Measurements from ENCODE around the gene BICRA.

BICRA gene

GRCh38 chr19:47614559-47614958, 5.6 kb downstream of the BICRA start:
- H3K4me3 ChIP-seq (replicated peaks; ENCODE audit: insufficient read depth, low read length): no peak overlapping the region
- H3K27me3 ChIP-seq (ENCODE audit: insufficient read depth, poor library complexity, severe bottlenecking): no peaks in the 10 kb centered on the region
- no peak for DNase-seq (ENCODE audit: low read depth in 1 of 2, low spot score in 1 of 2)
- H3K27ac ChIP-seq (replicated peaks): no peak overlapping the region
- TF ChIP-seq CTCF (IDR thresholded peaks at IDR 0.05; ENCODE audit: insufficient read depth, low read length) (no peak), SPI1 (IDR thresholded peaks at IDR 0.05; ENCODE audit: borderline replicate concordance, low read depth) (no peak), POLR2AphosphoS5 (IDR thresholded peaks at IDR 0.05; ENCODE audit: low read depth) (no peak), GABPA (IDR thresholded peaks at IDR 0.05; ENCODE audit: low read depth) (no peak)
- TF ChIP-seq, protein P1, sequence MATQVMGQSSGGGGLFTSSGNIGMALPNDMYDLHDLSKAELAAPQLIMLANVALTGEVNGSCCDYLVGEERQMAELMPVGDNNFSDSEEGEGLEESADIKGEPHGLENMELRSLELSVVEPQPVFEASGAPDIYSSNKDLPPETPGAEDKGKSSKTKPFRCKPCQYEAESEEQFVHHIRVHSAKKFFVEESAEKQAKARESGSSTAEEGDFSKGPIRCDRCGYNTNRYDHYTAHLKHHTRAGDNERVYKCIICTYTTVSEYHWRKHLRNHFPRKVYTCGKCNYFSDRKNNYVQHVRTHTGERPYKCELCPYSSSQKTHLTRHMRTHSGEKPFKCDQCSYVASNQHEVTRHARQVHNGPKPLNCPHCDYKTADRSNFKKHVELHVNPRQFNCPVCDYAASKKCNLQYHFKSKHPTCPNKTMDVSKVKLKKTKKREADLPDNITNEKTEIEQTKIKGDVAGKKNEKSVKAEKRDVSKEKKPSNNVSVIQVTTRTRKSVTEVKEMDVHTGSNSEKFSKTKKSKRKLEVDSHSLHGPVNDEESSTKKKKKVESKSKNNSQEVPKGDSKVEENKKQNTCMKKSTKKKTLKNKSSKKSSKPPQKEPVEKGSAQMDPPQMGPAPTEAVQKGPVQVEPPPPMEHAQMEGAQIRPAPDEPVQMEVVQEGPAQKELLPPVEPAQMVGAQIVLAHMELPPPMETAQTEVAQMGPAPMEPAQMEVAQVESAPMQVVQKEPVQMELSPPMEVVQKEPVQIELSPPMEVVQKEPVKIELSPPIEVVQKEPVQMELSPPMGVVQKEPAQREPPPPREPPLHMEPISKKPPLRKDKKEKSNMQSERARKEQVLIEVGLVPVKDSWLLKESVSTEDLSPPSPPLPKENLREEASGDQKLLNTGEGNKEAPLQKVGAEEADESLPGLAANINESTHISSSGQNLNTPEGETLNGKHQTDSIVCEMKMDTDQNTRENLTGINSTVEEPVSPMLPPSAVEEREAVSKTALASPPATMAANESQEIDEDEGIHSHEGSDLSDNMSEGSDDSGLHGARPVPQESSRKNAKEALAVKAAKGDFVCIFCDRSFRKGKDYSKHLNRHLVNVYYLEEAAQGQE (IDR thresholded peaks at IDR 0.05; ENCODE audit: insufficient replicate concordance, low read depth): no peak

DNA sequence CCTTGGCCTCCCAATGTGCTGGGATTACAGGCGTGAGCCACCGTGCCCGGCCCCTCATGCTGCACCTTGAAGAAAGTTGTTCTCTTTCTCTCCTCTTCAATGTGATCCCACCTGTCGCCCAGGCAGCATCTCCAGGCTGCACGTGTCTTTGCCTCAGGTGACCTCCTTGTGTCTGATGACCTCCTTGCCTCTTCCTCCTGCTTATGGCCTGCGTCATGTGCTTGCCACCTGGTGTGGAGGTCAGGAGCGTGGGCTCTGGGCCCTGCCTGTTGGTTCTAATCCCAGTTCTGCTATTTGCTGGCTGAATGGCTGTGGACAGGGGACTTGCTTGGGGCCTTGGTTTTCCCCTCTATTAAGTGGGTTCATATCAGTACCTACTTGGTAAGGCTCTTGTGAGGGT, 6.3 kb downstream of the BICRA start:
- TF ChIP-seq SPI1 (IDR thresholded peaks at IDR 0.05; ENCODE audit: borderline replicate concordance, low read depth): no peak
- TF ChIP-seq, protein P1 (IDR thresholded peaks at IDR 0.05; ENCODE audit: insufficient replicate concordance, low read depth): no peak
- no peak overlapping the region for H3K27ac ChIP-seq (replicated peaks)
- H3K27me3 ChIP-seq (ENCODE audit: insufficient read depth, poor library complexity, severe bottlenecking): no peaks in the 10 kb centered on the region
- DNase-seq (ENCODE audit: low read depth in 1 of 2, low spot score in 1 of 2): no peak
- H3K4me3 ChIP-seq (replicated peaks; ENCODE audit: insufficient read depth, low read length): no peak overlapping the region

DNA sequence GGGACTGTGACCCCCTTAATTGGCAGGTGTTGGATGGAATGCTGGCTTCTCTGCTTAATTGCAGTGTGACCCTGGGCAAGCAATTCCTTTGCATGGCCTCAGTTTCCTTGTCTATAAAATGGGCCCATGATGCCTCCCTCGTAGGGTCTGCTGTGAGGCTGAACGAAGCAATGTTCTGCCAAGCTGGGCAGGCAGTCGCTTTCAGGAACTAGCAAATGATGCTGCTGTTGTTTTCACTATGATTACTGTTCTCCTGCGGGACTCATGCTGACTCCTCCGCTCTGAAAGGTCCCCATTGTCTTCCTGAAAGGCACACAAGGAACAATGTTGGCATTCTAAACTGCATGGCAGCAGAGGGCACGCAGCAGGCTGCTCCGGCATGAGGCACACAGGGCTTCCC, 6.8 kb downstream of the BICRA start:
- no peaks in the 10 kb centered on the region for H3K27me3 ChIP-seq (ENCODE audit: insufficient read depth, poor library complexity, severe bottlenecking)
- H3K27ac ChIP-seq (replicated peaks): no peak overlapping the region
- TF ChIP-seq, protein P1 (IDR thresholded peaks at IDR 0.05; ENCODE audit: insufficient replicate concordance, low read depth): no peak
- TF ChIP-seq SPI1 (IDR thresholded peaks at IDR 0.05; ENCODE audit: borderline replicate concordance, low read depth): no peak
- TF ChIP-seq POLR2AphosphoS5 (IDR thresholded peaks at IDR 0.05; ENCODE audit: low read depth): no peak
- DNase-seq (ENCODE audit: low read depth in 1 of 2, low spot score in 1 of 2): no peak
- no peak overlapping the region for H3K4me3 ChIP-seq (replicated peaks; ENCODE audit: insufficient read depth, low read length)

DNA sequence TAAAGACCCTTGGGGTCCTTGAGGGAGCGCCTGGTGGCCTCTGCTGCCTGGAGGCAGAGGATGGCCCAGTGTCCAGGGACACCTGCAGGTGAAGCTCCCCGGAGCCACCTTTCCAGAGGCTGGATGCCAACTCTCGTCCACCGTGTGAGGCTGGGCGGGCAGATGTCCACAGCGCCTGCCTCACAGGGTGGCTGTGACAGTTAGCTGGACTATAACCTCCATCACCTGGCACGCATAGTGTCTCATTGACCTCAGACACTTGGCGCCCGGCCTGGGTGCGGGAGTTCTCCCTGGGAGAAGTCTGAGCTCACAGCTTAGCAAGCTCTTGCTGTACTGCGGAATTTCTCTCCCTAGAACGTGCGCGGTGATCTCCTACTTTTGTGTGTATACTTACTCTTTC, 9.8 kb downstream of the BICRA start:
- H3K27me3 ChIP-seq (ENCODE audit: insufficient read depth, poor library complexity, severe bottlenecking): no peaks in the 10 kb centered on the region
- no peak overlapping the region for H3K4me3 ChIP-seq (replicated peaks; ENCODE audit: insufficient read depth, low read length)
- no peak overlapping the region for H3K27ac ChIP-seq (replicated peaks)
- TF ChIP-seq CTCF (IDR thresholded peaks at IDR 0.05; ENCODE audit: insufficient read depth, low read length) (no peak), SPI1 (IDR thresholded peaks at IDR 0.05; ENCODE audit: borderline replicate concordance, low read depth) (no peak), POLR2AphosphoS5 (IDR thresholded peaks at IDR 0.05; ENCODE audit: low read depth) (no peak), GABPA (IDR thresholded peaks at IDR 0.05; ENCODE audit: low read depth) (no peak)
- TF ChIP-seq, protein P1 (IDR thresholded peaks at IDR 0.05; ENCODE audit: insufficient replicate concordance, low read depth): no peak
- DNase-seq (ENCODE audit: low read depth in 1 of 2, low spot score in 1 of 2): no peak

Data from HL-60 (cell line).